ENCODE data around the gene PLEKHO1. TPM values are rescaled to one million over a fixed set of nuclear protein-coding genes. Genes with fewer than 3 reads are reported as not detected.

Gene PLEKHO1
- total and polyA plus RNA-seq, 2 of the 4 experiments (the other 2 are of a cell fraction): 51.4 to 56.0 TPM

DNA sequence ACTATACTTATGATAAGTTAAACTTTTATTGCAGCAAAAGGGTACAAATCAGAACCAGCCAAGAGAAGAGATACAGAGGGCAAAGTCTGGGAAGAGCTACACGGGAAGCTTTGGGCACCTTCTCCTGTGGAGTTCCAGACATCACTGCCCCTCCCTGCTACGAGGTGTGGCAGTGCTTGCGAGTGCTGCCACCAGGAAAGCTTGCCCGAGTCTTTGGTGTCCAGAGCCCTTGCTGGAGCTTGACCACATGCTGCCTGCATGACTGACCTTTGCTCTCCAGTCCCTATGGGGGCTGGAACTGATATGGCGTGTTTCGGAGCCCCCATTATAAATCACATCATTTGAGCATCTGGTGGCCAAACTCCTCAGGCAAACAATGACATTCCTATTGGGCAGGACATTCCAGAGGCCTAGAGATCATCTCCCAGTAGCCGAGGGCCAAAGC lies 23.4 kb downstream of the PLEKHO1 start:
- in situ Hi-C loops (cut with MboI; ENCODE audit: low sequenced_read_pairs): no loop called here
- Histone ChIP-seq H3K56ac (ENCODE audit: extremely low read depth, insufficient read depth, low read length) (no peak overlapping the region), H3K23ac (ENCODE audit: low read depth, low read length) (peak overlapping the region; percentile 5), H2AK5ac (ENCODE audit: low read depth, low read length) (peak overlapping the region; percentile 73), H3K4me3 (ENCODE audit: insufficient read depth, low read depth, low read length) (no peak overlapping the region), H4K8ac (ENCODE audit: low read depth in 2 of 2, low read length in 2 of 2) (peak overlapping the region in 1 of 2 experiments; percentile 45; a peak in 1 of 4 replicates), H3K27me3 (ENCODE audit: control insufficient read depth, insufficient read depth, low read length) (no peaks in the 10 kb centered on the region), H3K79me1 (ENCODE audit: low read depth in 1 of 2, low read length in 2 of 2) (no peaks in the 10 kb centered on the region), H2AK9ac (replicated peaks; ENCODE audit: low read depth, low read length, poor library complexity) (peak overlapping the region; percentile 9), H3K9me1 (ENCODE audit: insufficient read depth, low read length) (peaks cover 8% of the 10 kb centered on the region; the same call in 1 of the 2 replicates), H3K4me2 (ENCODE audit: low read depth, low read length) (no peak overlapping the region), H2BK120ac (ENCODE audit: low read depth, low read length) (peak overlapping the region; percentile 47; the same call in 1 of the 2 replicates), H3K14ac (replicated peaks; ENCODE audit: low read depth, low read length) (peak overlapping the region; percentile 55), H2AFZ (replicated peaks; ENCODE audit: low read length, poor library complexity) (peak overlapping the region; percentile 67), H3K4ac (ENCODE audit: low read depth, low read length) (peak overlapping the region; percentile 37), H3K36me3 (ENCODE audit: control insufficient read depth, insufficient read depth, low read length) (no peaks in the 10 kb centered on the region), H2BK5ac (ENCODE audit: low read depth, low read length, poor library complexity, severe bottlenecking) (no peak overlapping the region), H4K5ac (ENCODE audit: low read depth, low read length) (no peak overlapping the region), H3K27ac (ENCODE audit: insufficient read depth, low read length) (no peak overlapping the region), H3K18ac (ENCODE audit: low read depth, low read length) (no peak overlapping the region), H3K9me3 (ENCODE audit: control insufficient read depth, insufficient read depth, low read length) (no peaks in the 10 kb centered on the region), H4K20me1 (ENCODE audit: insufficient read depth, low read length) (no peaks in the 10 kb centered on the region), H3K9ac (ENCODE audit: low read depth, low read length) (no peak overlapping the region), H3K4me1 (ENCODE audit: control insufficient read depth, insufficient read depth, low read length) (peaks cover 4% of the 10 kb centered on the region), H2BK20ac (ENCODE audit: low read depth, low read length) (peak overlapping the region; percentile 5; the same call in 1 of the 2 replicates), H2BK15ac (ENCODE audit: low read depth, low read length) (peak overlapping the region; percentile 21; the same call in 1 of the 3 replicates), H4K91ac (ENCODE audit: insufficient read depth, low read depth, low read length) (peak overlapping the region; percentile 27; the same call in 1 of the 2 replicates)
- peak; percentile 36; the same call in 1 of the 2 replicates for ATAC-seq (ENCODE audit: low read depth)
- BruUV-seq (replicated peaks): no TSS peak
- WGBS, 2 experiments (ENCODE audit: extremely low coverage in 2 of 2, insufficient read length in 1 of 2): 70% methylated on average over 6 of the region's 7 CpGs; no CpG with 5 or more reads in 1 of the 2 experiments
- intact Hi-C loops (cut with micrococcal nuclease): loop anchor here (2.0 kb wide), 1 partner anchor 46 kb away; no protein-coding TSS in a partner anchor
- POLR2A ChIA-PET (ENCODE audit: unreplicated experiment): no interaction called here
- DNase-seq: no peak
- TF ChIP-seq BHLHE40 (IDR thresholded peaks at IDR 0.05; ENCODE audit: low read depth, low read length) (no peak), MAZ (IDR thresholded peaks at IDR 0.05; ENCODE audit: borderline replicate concordance, low read depth, low read length) (no peak), POLR2A (IDR thresholded peaks at IDR 0.05; ENCODE audit: low read depth, low read length) (no peak), CEBPB (IDR thresholded peaks at IDR 0.05; ENCODE audit: low read depth, low read length) (no peak), RCOR1 (IDR thresholded peaks at IDR 0.05; ENCODE audit: insufficient replicate concordance, low read length) (no peak), MAFK (IDR thresholded peaks at IDR 0.05; ENCODE audit: low read depth, low read length) (no peak), RAD21 (IDR thresholded peaks at IDR 0.05; ENCODE audit: low read length) (no peak), RFX5 (IDR thresholded peaks at IDR 0.05; ENCODE audit: low read depth, low read length) (no peak), CHD1 (IDR thresholded peaks at IDR 0.05; ENCODE audit: low read depth, low read length) (no peak), MXI1 (IDR thresholded peaks at IDR 0.05; ENCODE audit: borderline replicate concordance, low read depth, low read length) (no peak), SMC3 (IDR thresholded peaks at IDR 0.05; ENCODE audit: low read depth, low read length) (no peak)
- TF ChIP-seq, protein P1, sequence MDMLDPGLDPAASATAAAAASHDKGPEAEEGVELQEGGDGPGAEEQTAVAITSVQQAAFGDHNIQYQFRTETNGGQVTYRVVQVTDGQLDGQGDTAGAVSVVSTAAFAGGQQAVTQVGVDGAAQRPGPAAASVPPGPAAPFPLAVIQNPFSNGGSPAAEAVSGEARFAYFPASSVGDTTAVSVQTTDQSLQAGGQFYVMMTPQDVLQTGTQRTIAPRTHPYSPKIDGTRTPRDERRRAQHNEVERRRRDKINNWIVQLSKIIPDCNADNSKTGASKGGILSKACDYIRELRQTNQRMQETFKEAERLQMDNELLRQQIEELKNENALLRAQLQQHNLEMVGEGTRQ (IDR thresholded peaks at IDR 0.05; ENCODE audit: low read depth, low read length): no peak
- TF ChIP-seq, protein P2, sequence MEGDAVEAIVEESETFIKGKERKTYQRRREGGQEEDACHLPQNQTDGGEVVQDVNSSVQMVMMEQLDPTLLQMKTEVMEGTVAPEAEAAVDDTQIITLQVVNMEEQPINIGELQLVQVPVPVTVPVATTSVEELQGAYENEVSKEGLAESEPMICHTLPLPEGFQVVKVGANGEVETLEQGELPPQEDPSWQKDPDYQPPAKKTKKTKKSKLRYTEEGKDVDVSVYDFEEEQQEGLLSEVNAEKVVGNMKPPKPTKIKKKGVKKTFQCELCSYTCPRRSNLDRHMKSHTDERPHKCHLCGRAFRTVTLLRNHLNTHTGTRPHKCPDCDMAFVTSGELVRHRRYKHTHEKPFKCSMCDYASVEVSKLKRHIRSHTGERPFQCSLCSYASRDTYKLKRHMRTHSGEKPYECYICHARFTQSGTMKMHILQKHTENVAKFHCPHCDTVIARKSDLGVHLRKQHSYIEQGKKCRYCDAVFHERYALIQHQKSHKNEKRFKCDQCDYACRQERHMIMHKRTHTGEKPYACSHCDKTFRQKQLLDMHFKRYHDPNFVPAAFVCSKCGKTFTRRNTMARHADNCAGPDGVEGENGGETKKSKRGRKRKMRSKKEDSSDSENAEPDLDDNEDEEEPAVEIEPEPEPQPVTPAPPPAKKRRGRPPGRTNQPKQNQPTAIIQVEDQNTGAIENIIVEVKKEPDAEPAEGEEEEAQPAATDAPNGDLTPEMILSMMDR (conservative IDR thresholded peaks at IDR 0.05; ENCODE audit: low read depth, low read length): no peak
- TF ChIP-seq, protein P3, sequence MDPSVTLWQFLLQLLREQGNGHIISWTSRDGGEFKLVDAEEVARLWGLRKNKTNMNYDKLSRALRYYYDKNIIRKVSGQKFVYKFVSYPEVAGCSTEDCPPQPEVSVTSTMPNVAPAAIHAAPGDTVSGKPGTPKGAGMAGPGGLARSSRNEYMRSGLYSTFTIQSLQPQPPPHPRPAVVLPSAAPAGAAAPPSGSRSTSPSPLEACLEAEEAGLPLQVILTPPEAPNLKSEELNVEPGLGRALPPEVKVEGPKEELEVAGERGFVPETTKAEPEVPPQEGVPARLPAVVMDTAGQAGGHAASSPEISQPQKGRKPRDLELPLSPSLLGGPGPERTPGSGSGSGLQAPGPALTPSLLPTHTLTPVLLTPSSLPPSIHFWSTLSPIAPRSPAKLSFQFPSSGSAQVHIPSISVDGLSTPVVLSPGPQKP (IDR thresholded peaks at IDR 0.05; ENCODE audit: borderline replicate concordance, low read depth, low read length): no peak
- CTCF ChIA-PET: interaction anchor here (1.7 kb wide), 1 partner anchor 14 kb away, joined by 4 read pairs; no protein-coding TSS in a partner anchor
- dilution Hi-C loops (cut with HindIII; ENCODE audit: low sequenced_read_pairs, unreplicated experiment): no loop called here
